22Rv1 (cell line): ENCODE measurements around the gene MFN2.
A peak's percentile ranks its signal among the peaks of the same experiment; 100 is the strongest.

Experiments used
- H3K27ac ChIP-seq: fragments of 450-650 bp; 2 replicates; pipeline ENCODE4 v1.5.1; 2017
- CTCF ChIP-seq: fragments of 450-650 bp; IDR thresholded peaks from 2 replicates; pipeline ENCODE4 v1.5.1; 2017; ENCODE audit warnings: mild to moderate bottlenecking
- ZFX ChIP-seq: fragments of 450-650 bp; IDR thresholded peaks from 2 replicates; pipeline ENCODE4 v1.6.1; 2017; ENCODE audit warnings: antibody characterized with exemption, borderline replicate concordance

MFN2 gene

GRCh38 chr1:11960715-11961114, 19.5 kb upstream of the MFN2 start:
- TF ChIP-seq CTCF (no peak), ZFX (no peak)
- no peak overlapping the region for H3K27ac ChIP-seq

- no peak overlapping the region for H3K27ac ChIP-seq
- TF ChIP-seq CTCF (no peak), ZFX (no peak)
Measured at GRCh38 chr1:11961230-11961629, 19.0 kb upstream of the MFN2 start.

GRCh38 chr1:11963622-11964021, 16.6 kb upstream of the MFN2 start:
- no peak for TF ChIP-seq ZFX
- TF ChIP-seq CTCF = no peak
- H3K27ac ChIP-seq = no peak overlapping the region

- TF ChIP-seq CTCF = no peak
- TF ChIP-seq ZFX = no peak
- H3K27ac ChIP-seq = no peak overlapping the region
Measured at GRCh38 chr1:11964656-11965055, 15.6 kb upstream of the MFN2 start.

- TF ChIP-seq CTCF (peak; percentile 21), ZFX (no peak)
- no peak overlapping the region for H3K27ac ChIP-seq
Measured at GRCh38 chr1:11967028-11967547, 13.2 kb upstream of the MFN2 start.

- TF ChIP-seq ZFX (no peak), CTCF (no peak)
- no peak overlapping the region for H3K27ac ChIP-seq
Measured at GRCh38 chr1:11970441-11971185, 9.6 kb upstream of the MFN2 start.

GRCh38 chr1:11977625-11978024, 2.6 kb upstream of the MFN2 start:
- H3K27ac ChIP-seq = peak overlapping the region; percentile 96; the same call in 1 of the 2 replicates
- TF ChIP-seq CTCF (no peak), ZFX (no peak)
